ENCODE results near the gene EYS.

The EYS gene

DNA sequence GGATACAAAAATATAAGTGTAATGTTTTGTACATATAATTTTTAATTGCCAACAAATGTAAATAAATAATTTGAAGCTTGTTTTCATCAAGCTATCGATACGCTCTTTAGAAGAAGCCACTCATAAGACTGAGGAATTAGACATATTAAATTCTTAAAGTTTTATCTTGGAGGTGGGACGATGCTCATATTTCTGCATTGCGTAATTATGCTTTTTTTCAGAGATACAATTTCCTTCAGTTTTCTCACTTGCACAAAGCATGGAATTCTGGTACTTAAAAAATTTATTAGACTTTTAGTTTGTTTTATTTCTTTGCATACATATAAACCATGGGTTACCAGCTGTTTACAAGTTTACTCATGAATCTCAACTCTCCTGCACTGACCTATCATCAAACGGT, 980.0 kb downstream of the EYS start:
- H3K4me3 ChIP-seq (ENCODE audit: low read depth, low read length): no peak overlapping the region
- TF ChIP-seq, protein P1, sequence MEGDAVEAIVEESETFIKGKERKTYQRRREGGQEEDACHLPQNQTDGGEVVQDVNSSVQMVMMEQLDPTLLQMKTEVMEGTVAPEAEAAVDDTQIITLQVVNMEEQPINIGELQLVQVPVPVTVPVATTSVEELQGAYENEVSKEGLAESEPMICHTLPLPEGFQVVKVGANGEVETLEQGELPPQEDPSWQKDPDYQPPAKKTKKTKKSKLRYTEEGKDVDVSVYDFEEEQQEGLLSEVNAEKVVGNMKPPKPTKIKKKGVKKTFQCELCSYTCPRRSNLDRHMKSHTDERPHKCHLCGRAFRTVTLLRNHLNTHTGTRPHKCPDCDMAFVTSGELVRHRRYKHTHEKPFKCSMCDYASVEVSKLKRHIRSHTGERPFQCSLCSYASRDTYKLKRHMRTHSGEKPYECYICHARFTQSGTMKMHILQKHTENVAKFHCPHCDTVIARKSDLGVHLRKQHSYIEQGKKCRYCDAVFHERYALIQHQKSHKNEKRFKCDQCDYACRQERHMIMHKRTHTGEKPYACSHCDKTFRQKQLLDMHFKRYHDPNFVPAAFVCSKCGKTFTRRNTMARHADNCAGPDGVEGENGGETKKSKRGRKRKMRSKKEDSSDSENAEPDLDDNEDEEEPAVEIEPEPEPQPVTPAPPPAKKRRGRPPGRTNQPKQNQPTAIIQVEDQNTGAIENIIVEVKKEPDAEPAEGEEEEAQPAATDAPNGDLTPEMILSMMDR (IDR thresholded peaks at IDR 0.05; ENCODE audit: low read depth, low read length): no peak

DNA sequence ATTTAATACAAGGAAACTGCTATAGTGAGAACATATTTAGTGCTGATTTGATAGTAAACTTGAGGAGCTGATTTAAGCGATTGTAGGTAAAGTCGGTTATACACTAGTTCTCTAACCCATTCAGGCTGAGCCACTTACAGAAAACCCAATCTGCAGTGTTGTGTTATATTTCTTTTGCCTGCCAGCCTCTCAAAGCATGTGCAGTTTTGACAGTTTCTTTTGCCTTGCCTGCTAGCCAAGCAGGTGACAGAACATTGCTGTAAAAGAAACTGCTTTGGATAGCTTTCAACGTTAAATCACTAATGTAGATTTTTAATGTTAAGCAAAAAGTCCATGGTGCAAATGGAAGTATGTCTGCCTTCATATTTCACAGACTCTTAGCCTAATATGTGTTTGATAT, 982.9 kb downstream of the EYS start:
- no peak overlapping the region for H3K4me3 ChIP-seq (ENCODE audit: low read depth, low read length)
- TF ChIP-seq, protein P1 (IDR thresholded peaks at IDR 0.05; ENCODE audit: low read depth, low read length): no peak

DNA sequence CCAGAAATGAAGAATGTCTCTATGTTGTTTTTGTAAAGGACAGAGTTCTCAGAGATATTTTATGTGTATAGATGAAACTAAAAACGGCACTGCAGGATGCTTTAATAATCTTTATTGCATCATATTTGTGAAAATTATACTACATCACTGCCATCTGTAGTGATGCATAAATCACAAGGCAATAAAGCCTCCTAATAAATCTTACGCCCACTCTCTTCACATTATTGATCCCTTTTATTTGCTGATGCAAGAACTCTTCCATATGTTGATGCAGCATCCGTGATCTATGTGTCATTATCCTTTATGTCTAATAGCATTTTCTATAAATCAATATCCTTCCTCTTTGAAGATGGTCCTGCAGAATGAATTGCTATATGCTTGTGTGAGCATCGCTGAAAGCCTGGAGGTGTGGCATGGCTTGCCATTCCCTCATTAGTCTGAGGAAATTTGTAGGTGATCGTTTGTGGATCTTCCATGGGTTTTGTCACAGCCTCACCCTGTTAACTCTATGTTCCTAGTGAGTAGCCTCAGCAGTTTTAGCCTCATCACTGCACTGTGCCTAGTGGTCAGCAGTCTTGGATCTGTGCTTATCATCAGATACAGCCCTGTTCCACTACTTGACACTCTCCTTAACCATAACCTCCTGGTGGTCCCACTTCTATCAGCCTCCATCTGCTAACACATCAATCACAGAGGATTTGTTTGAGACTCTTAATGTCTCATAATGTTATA, 983.5 kb downstream of the EYS start:
- H3K4me3 ChIP-seq (ENCODE audit: low read depth, low read length): no peak overlapping the region
- TF ChIP-seq, protein P1 (IDR thresholded peaks at IDR 0.05; ENCODE audit: low read depth, low read length): no peak

DNA sequence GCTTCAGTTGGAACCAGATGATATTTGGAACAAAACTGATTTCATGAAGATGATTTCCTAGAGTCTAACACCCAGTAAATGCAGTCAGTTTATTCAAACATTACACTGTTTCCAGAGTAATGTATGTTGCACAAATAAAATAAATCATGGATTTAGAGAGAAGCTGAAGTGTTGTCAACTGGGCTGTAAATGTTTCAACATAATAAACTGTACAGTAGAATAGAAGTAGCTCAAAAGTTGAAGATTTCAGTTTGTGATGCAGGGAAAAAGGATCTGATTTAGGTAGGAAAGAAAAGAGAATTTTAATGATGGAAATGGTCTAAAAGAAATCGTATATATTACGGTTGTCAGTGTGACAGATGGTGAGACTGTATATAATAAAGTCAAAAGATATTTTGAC, 985.2 kb downstream of the EYS start:
- TF ChIP-seq, protein P1 (IDR thresholded peaks at IDR 0.05; ENCODE audit: low read depth, low read length): no peak
- no peak overlapping the region for H3K4me3 ChIP-seq (ENCODE audit: low read depth, low read length)

DNA sequence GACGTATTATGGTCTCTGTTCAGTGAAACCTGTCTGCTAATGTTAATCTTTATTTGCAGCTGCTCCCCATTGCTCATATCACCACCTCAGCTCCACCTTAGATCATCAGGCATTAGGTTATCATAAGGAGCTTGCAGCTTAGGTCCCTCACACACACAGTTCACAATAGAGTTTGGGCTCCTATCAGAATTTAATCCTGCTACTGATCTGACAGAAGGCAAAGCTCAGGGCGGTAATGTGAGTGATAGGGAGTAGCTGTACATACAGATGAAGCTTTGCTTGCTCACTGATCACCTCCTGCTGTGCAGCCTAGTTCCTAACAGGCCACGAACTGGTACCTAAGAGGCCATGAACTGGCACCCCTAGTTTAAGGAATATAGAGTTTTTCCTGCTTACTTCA, 989.7 kb downstream of the EYS start:
- H3K4me3 ChIP-seq (ENCODE audit: low read depth, low read length): no peak overlapping the region
- TF ChIP-seq, protein P1 (IDR thresholded peaks at IDR 0.05; ENCODE audit: low read depth, low read length): no peak

DNA sequence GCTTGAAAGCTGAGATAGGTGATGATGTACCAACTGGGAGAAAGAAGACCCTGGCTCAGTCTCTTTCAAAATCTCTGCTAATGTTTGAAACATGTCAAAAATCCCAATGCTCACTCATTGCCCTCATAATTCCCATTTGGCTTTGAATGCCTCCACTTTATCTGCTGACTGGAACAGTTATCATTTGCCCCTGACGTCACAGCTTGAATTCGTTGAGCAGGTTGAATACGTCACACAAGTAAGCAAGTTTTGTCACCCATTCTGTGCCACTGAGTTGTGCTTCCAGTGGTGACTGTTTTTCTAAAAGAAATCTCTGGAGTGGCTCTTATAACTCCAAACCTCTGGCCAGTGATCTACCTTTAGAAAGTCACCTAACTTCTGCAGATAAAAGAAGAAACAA, 991.4 kb downstream of the EYS start:
- TF ChIP-seq, protein P1 (IDR thresholded peaks at IDR 0.05; ENCODE audit: low read depth, low read length): no peak
- no peak overlapping the region for H3K4me3 ChIP-seq (ENCODE audit: low read depth, low read length)

DNA sequence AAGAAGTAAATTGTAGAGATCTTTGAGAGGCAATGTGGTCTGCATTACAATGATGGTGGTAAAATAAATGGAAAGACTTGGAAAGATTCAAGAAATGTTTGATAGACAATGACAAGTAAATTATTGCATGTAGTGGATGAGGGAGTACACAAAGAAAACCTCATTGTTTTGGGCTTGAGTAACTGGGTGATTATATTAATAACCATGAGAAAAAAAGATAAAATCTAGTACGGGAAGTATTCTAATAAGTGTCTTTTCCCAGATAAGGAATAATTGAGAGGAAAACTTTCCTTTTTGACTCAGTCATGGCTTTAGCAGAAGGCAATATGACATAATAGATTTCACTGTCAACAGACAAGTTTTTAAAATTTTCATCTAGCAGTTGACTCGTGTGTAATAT, 993.0 kb downstream of the EYS start:
- TF ChIP-seq, protein P1 (IDR thresholded peaks at IDR 0.05; ENCODE audit: low read depth, low read length): no peak
- H3K4me3 ChIP-seq (ENCODE audit: low read depth, low read length): no peak overlapping the region
